HEK293 (cell line): ENCODE measurements around the gene ZNF630.

Source experiments
- KLF10 ChIP-seq: fragments of 450-650 bp; IDR thresholded peaks from 2 replicates; pipeline ENCODE4 v1.5.1; 2018; ENCODE audit warnings: missing biosample characterization, mild to moderate bottlenecking, missing genetic modification characterization
- KLF16 ChIP-seq: fragments of 450-650 bp; formaldehyde crosslinking; IDR thresholded peaks from 2 replicates; pipeline ENCODE4 v1.5.1; 2017; ENCODE audit warnings: missing biosample characterization, missing genetic modification characterization
- MEIS1 ChIP-seq: sonication (generic); formaldehyde crosslinking; IDR thresholded peaks from 2 replicates; pipeline ENCODE4 v1.8.1; 2022; ENCODE audit warnings: missing genetic modification reagents, mild to moderate bottlenecking, borderline replicate concordance
- PRDM10 ChIP-seq: fragments of 450-650 bp; formaldehyde crosslinking; IDR thresholded peaks from 2 replicates; pipeline ENCODE4 v1.5.1; 2016; ENCODE audit warnings: missing biosample characterization, missing genetic modification characterization
- REST ChIP-seq: fragments of 450-650 bp; formaldehyde crosslinking; IDR thresholded peaks from 2 replicates; pipeline ENCODE4 v1.5.1; 2016; ENCODE audit warnings: missing biosample characterization, missing genetic modification characterization
- SALL2 ChIP-seq: fragments of 450-650 bp; formaldehyde crosslinking; IDR thresholded peaks from 2 replicates; pipeline ENCODE4 v1.5.0; 2017; ENCODE audit warnings: missing biosample characterization, mild to moderate bottlenecking, missing genetic modification characterization, borderline replicate concordance
- SCRT1 ChIP-seq: fragments of 450-650 bp; formaldehyde crosslinking; IDR thresholded peaks from 2 replicates; pipeline ENCODE4 v1.5.1; 2016; ENCODE audit warnings: missing biosample characterization, missing genetic modification characterization, borderline replicate concordance
- SP7 ChIP-seq: fragments of 450-650 bp; formaldehyde crosslinking; IDR thresholded peaks from 2 replicates; pipeline ENCODE4 v1.5.1; 2016; ENCODE audit warnings: missing biosample characterization, missing genetic modification characterization
- TSHZ1 ChIP-seq: fragments of 450-650 bp; formaldehyde crosslinking; IDR thresholded peaks from 2 replicates; pipeline ENCODE4 v1.5.1; 2016; ENCODE audit warnings: missing biosample characterization, missing genetic modification characterization, borderline replicate concordance
- ZFP41 ChIP-seq: fragments of 450-650 bp; formaldehyde crosslinking; IDR thresholded peaks from 2 replicates; pipeline ENCODE4 v1.5.1; 2016; ENCODE audit warnings: missing biosample characterization, missing genetic modification characterization, borderline replicate concordance
- ZIC2 ChIP-seq: fragments of 450-650 bp; formaldehyde crosslinking; IDR thresholded peaks from 2 replicates; pipeline ENCODE4 v1.5.1; 2016; ENCODE audit warnings: missing biosample characterization, missing genetic modification characterization
- ZNF146 ChIP-seq: fragments of 450-650 bp; formaldehyde crosslinking; IDR thresholded peaks from 2 replicates; pipeline ENCODE4 v1.5.1; 2016; ENCODE audit warnings: missing biosample characterization, missing genetic modification characterization
- ZNF169 ChIP-seq: fragments of 450-650 bp; formaldehyde crosslinking; IDR thresholded peaks from 2 replicates; pipeline ENCODE4 v1.5.1; 2016; ENCODE audit warnings: missing biosample characterization, missing genetic modification characterization
- ZNF223 ChIP-seq: fragments of 450-650 bp; formaldehyde crosslinking; IDR thresholded peaks from 2 replicates; pipeline ENCODE4 v1.5.1; 2016; ENCODE audit warnings: missing biosample characterization, missing genetic modification characterization
- ZNF266 ChIP-seq: fragments of 450-650 bp; formaldehyde crosslinking; IDR thresholded peaks from 2 replicates; pipeline ENCODE4 v1.5.1; 2016; ENCODE audit warnings: missing biosample characterization, missing genetic modification characterization, low read depth
- ZNF335 ChIP-seq: fragments of 450-650 bp; formaldehyde crosslinking; conservative IDR thresholded peaks from 2 replicates; pipeline ENCODE4 v1.5.1; 2016; ENCODE audit warnings: missing biosample characterization, missing genetic modification characterization
- ZNF341 ChIP-seq: fragments of 450-650 bp; formaldehyde crosslinking; IDR thresholded peaks from 2 replicates; pipeline ENCODE4; 2016; ENCODE audit warnings: low read depth, missing biosample characterization, missing genetic modification characterization
- ZNF37A ChIP-seq: fragments of 450-650 bp; IDR thresholded peaks from 2 replicates; pipeline ENCODE4 v1.5.1; 2018; ENCODE audit warnings: missing biosample characterization, missing genetic modification characterization
- ZNF48 ChIP-seq: fragments of 450-650 bp; formaldehyde crosslinking; IDR thresholded peaks from 2 replicates; pipeline ENCODE4 v1.5.1; 2016; ENCODE audit warnings: missing biosample characterization, missing genetic modification characterization
- ZNF561 ChIP-seq: fragments of 450-650 bp; IDR thresholded peaks from 2 replicates; pipeline ENCODE4 v1.5.1; 2018; ENCODE audit warnings: missing biosample characterization, missing genetic modification characterization, borderline replicate concordance
- ZNF610 ChIP-seq: fragments of 450-650 bp; formaldehyde crosslinking; IDR thresholded peaks from 2 replicates; pipeline ENCODE4 v1.5.1; 2016; ENCODE audit warnings: missing biosample characterization, missing genetic modification characterization, borderline replicate concordance
- ZNF623 ChIP-seq: fragments of 450-650 bp; formaldehyde crosslinking; IDR thresholded peaks from 2 replicates; pipeline ENCODE4 v1.5.1; 2016; ENCODE audit warnings: missing biosample characterization, missing genetic modification characterization
- ZNF645 ChIP-seq: fragments of 450-650 bp; formaldehyde crosslinking; IDR thresholded peaks from 2 replicates; pipeline ENCODE4; 2016; ENCODE audit warnings: missing biosample characterization, missing genetic modification characterization
- ZNF792 ChIP-seq: fragments of 450-650 bp; formaldehyde crosslinking; IDR thresholded peaks from 2 replicates; pipeline ENCODE4 v1.5.1; 2016; ENCODE audit warnings: missing biosample characterization, missing genetic modification characterization
- ZSCAN23 ChIP-seq: fragments of 450-650 bp; formaldehyde crosslinking; IDR thresholded peaks from 2 replicates; pipeline ENCODE4 v1.5.1; 2016; ENCODE audit warnings: missing biosample characterization, missing genetic modification characterization
- ZSCAN5A ChIP-seq: fragments of 450-650 bp; formaldehyde crosslinking; IDR thresholded peaks from 2 replicates; pipeline ENCODE4 v1.5.1; 2016; ENCODE audit warnings: missing biosample characterization, missing genetic modification characterization

Gene ZNF630

GRCh38 chrX:48071064-48071985 is at the start of gene ZNF630 (continued):
- TF ChIP-seq PRDM10 (tag by site-specific recombination): peak; percentile 63
- 0 out of 2 replicates have a peak, but pooled peaks have one; percentile 41 for TF ChIP-seq KLF16
- TF ChIP-seq SP7: no peak
- peak; percentile 81 for TF ChIP-seq REST (tag by site-specific recombination)
- TF ChIP-seq ZSCAN5A (tag by site-specific recombination): no peak
- TF ChIP-seq ZNF623 (tag by site-specific recombination): no peak
- TF ChIP-seq TSHZ1 (tag by site-specific recombination): no peak
- TF ChIP-seq ZNF223: no peak
- peak; percentile 19; the same call in 1 of the 2 replicates for TF ChIP-seq ZNF341 (tag by site-specific recombination)
- TF ChIP-seq ZNF645 (tag by site-specific recombination): no peak
- TF ChIP-seq MEIS1: no peak
- TF ChIP-seq SALL2 (tag by site-specific recombination): no peak
- no peak for TF ChIP-seq ZNF266 (tag by site-specific recombination)
- no peak for TF ChIP-seq ZNF169 (tag by site-specific recombination)
- peak; percentile 61 for TF ChIP-seq ZNF335 (tag by site-specific recombination)
- TF ChIP-seq ZNF146: no peak
- no peak for TF ChIP-seq ZSCAN23 (tag by site-specific recombination)
- no peak for TF ChIP-seq ZNF37A (tag by site-specific recombination)
- TF ChIP-seq SCRT1: no peak
- TF ChIP-seq ZNF792 (tag by site-specific recombination): no peak
- no peak for TF ChIP-seq ZNF561 (tag by site-specific recombination)
- TF ChIP-seq ZIC2: no peak
- TF ChIP-seq KLF10 (tag by site-specific recombination): no peak; the same call in 1 of the 2 replicates
- TF ChIP-seq ZFP41 (tag by site-specific recombination): no peak
- no peak for TF ChIP-seq ZNF610 (tag by site-specific recombination)
- no peak for TF ChIP-seq ZNF48 (tag by site-specific recombination)
